CD14-positive monocyte (primary cell): ENCODE results near the gene TMPRSS11A. TPM values are rescaled to one million over a fixed set of nuclear protein-coding genes. Genes with fewer than 3 reads are reported as not detected.

Experiments used
- DNase-seq, 3 donors: peaks; one replicate each; pipeline ENCODE4 v3.0.0-alpha.2; 2011 to 2022
- H2AFZ ChIP-seq: 2 replicates; pipeline ENCODE4 v1.6.0; 2012; ENCODE audit warnings: mild to moderate bottlenecking, low read depth, low read length, inconsistent platforms; ENCODE audit not compliant: insufficient read depth, poor library complexity, severe bottlenecking
- H3K27ac ChIP-seq, 2 donors: 1 replicate in 1 of 2; 2 replicates in 1 of 2; pipeline ENCODE4 v1.5.1; 2012 to 2013; ENCODE audit warnings: low read length in 2 of 2, control low read depth in 1 of 2, inconsistent platforms in 1 of 2, low read depth in 1 of 2, mild to moderate bottlenecking in 1 of 2
- H3K27me3 ChIP-seq, 2 donors: one replicate each; pipeline versions ENCODE4 v1.6.0 to v1.6.1; 2011 to 2013; ENCODE audit warnings: low read length in 2 of 2; ENCODE audit not compliant: control insufficient read depth in 2 of 2, insufficient read depth in 2 of 2
- H3K36me3 ChIP-seq, 2 donors: replicated peaks in 1 of 2; 1 replicate in 1 of 2; 2 replicates in 1 of 2; pipeline versions ENCODE4 v1.5.1 to v1.6.1; 2012 to 2013; ENCODE audit warnings: low read length in 2 of 2, control low read depth in 1 of 2, inconsistent platforms in 1 of 2, mild to moderate bottlenecking in 1 of 2; ENCODE audit not compliant: insufficient read depth in 2 of 2, control insufficient read depth in 1 of 2
- H3K4me1 ChIP-seq, 2 donors: 1 replicate in 1 of 2; 2 replicates in 1 of 2; pipeline versions ENCODE4 v1.5.1 to v1.6.1; 2012 to 2013; ENCODE audit warnings: low read length in 2 of 2, control low read depth in 1 of 2, inconsistent platforms in 1 of 2, mild to moderate bottlenecking in 1 of 2, moderate library complexity in 1 of 2; ENCODE audit not compliant: insufficient read depth in 2 of 2, control insufficient read depth in 1 of 2
- H3K4me2 ChIP-seq: replicated peaks from 2 replicates; pipeline ENCODE3; 2012; ENCODE audit warnings: low read length, moderate library complexity, mild to moderate bottlenecking; ENCODE audit not compliant: poor library complexity, severe bottlenecking; ENCODE audit errors: extremely low read depth
- H3K4me3 ChIP-seq, 3 experiments: fragments of 200-600 bp in 1 of 3; sonication (generic) in 1 of 3; replicated peaks in 1 of 3; 1 replicate in 2 of 3; 2 replicates in 1 of 3; pipeline ENCODE4 v1.5.1; 2011 to 2013; ENCODE audit warnings: low read length in 3 of 3, mild to moderate bottlenecking in 3 of 3, control low read depth in 2 of 3, low read depth in 2 of 3, inconsistent platforms in 1 of 3, moderate library complexity in 1 of 3
- H3K79me2 ChIP-seq: 2 replicates; pipeline ENCODE4 v1.6.0; 2012; ENCODE audit warnings: mild to moderate bottlenecking, control low read depth, inconsistent platforms, low read length, moderate library complexity; ENCODE audit not compliant: insufficient read depth
- H3K9ac ChIP-seq: 2 replicates; pipeline ENCODE4 v1.6.0; 2017; ENCODE audit warnings: low read length, mild to moderate bottlenecking; ENCODE audit not compliant: insufficient read depth, poor library complexity, severe bottlenecking
- H3K9me3 ChIP-seq, 2 donors: replicated peaks in 1 of 2; 1 replicate in 1 of 2; 2 replicates in 1 of 2; pipeline versions ENCODE4 v1.5.1 to v1.6.1; 2012 to 2013; ENCODE audit warnings: low read length in 2 of 2, control low read depth in 1 of 2; ENCODE audit not compliant: control insufficient read depth in 1 of 2, insufficient read depth in 1 of 2
- H4K20me1 ChIP-seq: 2 replicates; pipeline ENCODE4 v1.6.0; 2012; ENCODE audit warnings: mild to moderate bottlenecking, low read length, control low read depth, moderate library complexity; ENCODE audit not compliant: insufficient read depth
- H3K27ac Mint-ChIP-seq, 7 donors: one replicate each; pipeline ENCODE4 v1.8.0; 2020; ENCODE audit warnings: mild to moderate bottlenecking in 7 of 7, mixed read lengths in 7 of 7, moderate library complexity in 6 of 7, inconsistent platforms in 2 of 7
- H3K27me3 Mint-ChIP-seq, 3 donors: one replicate each; pipeline ENCODE4 v1.8.0; 2021 to 2022; ENCODE audit warnings: low read depth in 3 of 3, mild to moderate bottlenecking in 3 of 3, mixed read lengths in 3 of 3, moderate library complexity in 3 of 3, inconsistent platforms in 1 of 3
- H3K36me3 Mint-ChIP-seq, 2 donors: one replicate each; pipeline ENCODE4 v1.8.0; 2020; ENCODE audit warnings: mixed read lengths in 2 of 2, inconsistent platforms in 1 of 2, mild to moderate bottlenecking in 1 of 2
- H3K4me1 Mint-ChIP-seq: one replicate; pipeline ENCODE4 v1.8.0; 2020; ENCODE audit warnings: mild to moderate bottlenecking, mixed read lengths
- H3K4me3 Mint-ChIP-seq, 2 donors: one replicate each; pipeline ENCODE4 v1.8.0; 2020; ENCODE audit warnings: mild to moderate bottlenecking in 2 of 2, mixed read lengths in 2 of 2, moderate library complexity in 1 of 2
- H3K9me3 Mint-ChIP-seq, 7 donors: one replicate each; pipeline ENCODE4 v1.8.0; 2020 to 2022; ENCODE audit warnings: mixed read lengths in 7 of 7, mild to moderate bottlenecking in 6 of 7, moderate library complexity in 6 of 7, inconsistent platforms in 2 of 7
- WGBS: methylation state at CpG from one replicate; pipeline ENCODE4 v1.1.5; 2013; ENCODE audit warnings: missing lambda C conversion rate; ENCODE audit not compliant: insufficient coverage; 5-methylcytosine and 5-hydroxymethylcytosine counted together
- intact Hi-C, 2 donors: fragments of 100-400 bp; cut with micrococcal nuclease; formaldehyde crosslinking; loops; one replicate each; pipeline versions ENCODE4 v1.15.0 to v1.15.1; 2023
- polyA plus RNA-seq, 3 donors: library from polyadenylated mRNA; depleted of rRNA in 1 of 3; unstranded in 2 of 3; stranded (reverse) in 1 of 3; fragments of 300-500 nt in 2 of 3; fragments of >200 nt in 1 of 3; fragmentation: Illumina TruSeq in 2 of 3; gene quantifications; 1 replicate in 2 of 3; 2 replicates in 1 of 3; pipeline ENCODE4 v1.2.3, GENCODE V29; 2012 to 2021
- TF ChIP-seq, protein P1 (sequence below): fragments of 200-600 bp; IDR thresholded peaks from one replicate; pipeline ENCODE4 v1.8.0; 2022; ENCODE audit warnings: antibody characterized with exemption, mild to moderate bottlenecking

The TMPRSS11A gene
- polyA plus RNA-seq, 3 donors = not detected

DNA sequence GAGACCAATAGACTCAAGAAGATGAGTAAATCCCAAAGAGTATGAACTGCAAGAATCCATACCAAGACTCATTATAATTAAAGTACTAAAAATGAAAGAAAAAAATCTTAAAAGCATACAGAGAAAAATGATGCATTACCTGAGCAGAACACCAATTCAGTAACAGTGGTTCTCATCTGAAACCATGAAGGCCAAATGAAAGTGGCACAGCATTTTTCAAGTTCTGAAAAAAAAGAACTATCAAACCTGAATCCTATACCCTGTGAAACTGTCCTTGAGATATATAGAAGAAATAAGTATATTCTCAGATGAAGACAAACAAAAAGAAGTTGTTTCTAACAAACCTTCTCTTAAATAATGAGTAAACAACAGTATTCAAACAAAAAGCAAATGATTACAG is 39.6 kb upstream of the TMPRSS11A start:
- Histone ChIP-seq H3K9ac (no peak overlapping the region), H3K4me3 (no peak overlapping the region), H4K20me1 (no peaks in the 10 kb centered on the region), H3K4me1 (no peaks in the 10 kb centered on the region), H3K4me2 (no peak overlapping the region), H3K27ac (no peak overlapping the region), H3K79me2 (no peaks in the 10 kb centered on the region), H2AFZ (no peak overlapping the region), H3K36me3 (no peaks in the 10 kb centered on the region), H3K27me3 (no peaks in the 10 kb centered on the region), H3K9me3 (no peaks in the 10 kb centered on the region)
- DNase-seq = no peak
- H3K36me3 Mint-ChIP-seq = no peaks in the 10 kb centered on the region
- H3K4me1 Mint-ChIP-seq = no peaks in the 10 kb centered on the region
- intact Hi-C loops = no loop called here
- peaks cover 0 to 8% (median 4%) of the 10 kb centered on the region in 7 donors for H3K9me3 Mint-ChIP-seq
- H3K27me3 Mint-ChIP-seq = no peaks in the 10 kb centered on the region
- no peak overlapping the region for H3K27ac Mint-ChIP-seq
- no peak overlapping the region for H3K4me3 Mint-ChIP-seq
- TF ChIP-seq, protein P1, sequence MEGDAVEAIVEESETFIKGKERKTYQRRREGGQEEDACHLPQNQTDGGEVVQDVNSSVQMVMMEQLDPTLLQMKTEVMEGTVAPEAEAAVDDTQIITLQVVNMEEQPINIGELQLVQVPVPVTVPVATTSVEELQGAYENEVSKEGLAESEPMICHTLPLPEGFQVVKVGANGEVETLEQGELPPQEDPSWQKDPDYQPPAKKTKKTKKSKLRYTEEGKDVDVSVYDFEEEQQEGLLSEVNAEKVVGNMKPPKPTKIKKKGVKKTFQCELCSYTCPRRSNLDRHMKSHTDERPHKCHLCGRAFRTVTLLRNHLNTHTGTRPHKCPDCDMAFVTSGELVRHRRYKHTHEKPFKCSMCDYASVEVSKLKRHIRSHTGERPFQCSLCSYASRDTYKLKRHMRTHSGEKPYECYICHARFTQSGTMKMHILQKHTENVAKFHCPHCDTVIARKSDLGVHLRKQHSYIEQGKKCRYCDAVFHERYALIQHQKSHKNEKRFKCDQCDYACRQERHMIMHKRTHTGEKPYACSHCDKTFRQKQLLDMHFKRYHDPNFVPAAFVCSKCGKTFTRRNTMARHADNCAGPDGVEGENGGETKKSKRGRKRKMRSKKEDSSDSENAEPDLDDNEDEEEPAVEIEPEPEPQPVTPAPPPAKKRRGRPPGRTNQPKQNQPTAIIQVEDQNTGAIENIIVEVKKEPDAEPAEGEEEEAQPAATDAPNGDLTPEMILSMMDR = no peak

DNA sequence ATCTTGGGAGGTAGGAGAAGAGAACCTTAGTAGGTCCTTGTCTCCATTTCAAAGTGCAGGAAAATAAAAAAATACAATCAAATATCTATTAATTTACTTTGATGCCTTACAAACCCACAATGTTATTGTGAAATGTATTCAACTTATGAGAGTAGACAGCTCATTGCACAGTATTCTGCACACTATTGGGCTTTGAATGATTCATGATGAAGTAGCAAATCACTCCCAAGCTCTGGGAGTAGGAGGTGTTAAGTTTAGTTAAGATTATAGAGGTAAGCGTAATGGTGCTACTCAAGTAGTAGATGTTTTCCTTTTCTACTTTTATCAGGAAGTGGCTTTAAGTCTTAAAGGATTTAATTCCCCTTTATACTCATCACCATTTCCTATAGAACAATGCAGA is 32.8 kb upstream of the TMPRSS11A start:
- Histone ChIP-seq H3K4me2 (no peak overlapping the region), H3K9me3 (no peaks in the 10 kb centered on the region), H4K20me1 (no peaks in the 10 kb centered on the region), H3K9ac (no peak overlapping the region), H3K27ac (no peak overlapping the region), H2AFZ (no peak overlapping the region), H3K36me3 (no peaks in the 10 kb centered on the region), H3K27me3 (no peaks in the 10 kb centered on the region), H3K4me1 (no peaks in the 10 kb centered on the region), H3K79me2 (no peaks in the 10 kb centered on the region), H3K4me3 (no peak overlapping the region)
- TF ChIP-seq, protein P1 = no peak
- intact Hi-C loops = no loop called here
- no peaks in the 10 kb centered on the region for H3K27me3 Mint-ChIP-seq
- no peak overlapping the region for H3K27ac Mint-ChIP-seq
- DNase-seq = no peak
- H3K4me1 Mint-ChIP-seq = no peaks in the 10 kb centered on the region
- no CpG with 5 or more reads among the region's 1 CpG for WGBS
- no peaks in the 10 kb centered on the region for H3K36me3 Mint-ChIP-seq
- H3K9me3 Mint-ChIP-seq = no peaks in the 10 kb centered on the region
- no peak overlapping the region for H3K4me3 Mint-ChIP-seq
